ENCODE data around the gene FKBP1B.

Gene FKBP1B

GRCh38 chr2:24049485-24050021 lies at the start of gene FKBP1B:
Gene FKBP1B, plus strand, starts transcription at chr2:24049741. Its CDS starts 109 bp downstream, at chr2:24049850.
- TF ChIP-seq, protein P1, sequence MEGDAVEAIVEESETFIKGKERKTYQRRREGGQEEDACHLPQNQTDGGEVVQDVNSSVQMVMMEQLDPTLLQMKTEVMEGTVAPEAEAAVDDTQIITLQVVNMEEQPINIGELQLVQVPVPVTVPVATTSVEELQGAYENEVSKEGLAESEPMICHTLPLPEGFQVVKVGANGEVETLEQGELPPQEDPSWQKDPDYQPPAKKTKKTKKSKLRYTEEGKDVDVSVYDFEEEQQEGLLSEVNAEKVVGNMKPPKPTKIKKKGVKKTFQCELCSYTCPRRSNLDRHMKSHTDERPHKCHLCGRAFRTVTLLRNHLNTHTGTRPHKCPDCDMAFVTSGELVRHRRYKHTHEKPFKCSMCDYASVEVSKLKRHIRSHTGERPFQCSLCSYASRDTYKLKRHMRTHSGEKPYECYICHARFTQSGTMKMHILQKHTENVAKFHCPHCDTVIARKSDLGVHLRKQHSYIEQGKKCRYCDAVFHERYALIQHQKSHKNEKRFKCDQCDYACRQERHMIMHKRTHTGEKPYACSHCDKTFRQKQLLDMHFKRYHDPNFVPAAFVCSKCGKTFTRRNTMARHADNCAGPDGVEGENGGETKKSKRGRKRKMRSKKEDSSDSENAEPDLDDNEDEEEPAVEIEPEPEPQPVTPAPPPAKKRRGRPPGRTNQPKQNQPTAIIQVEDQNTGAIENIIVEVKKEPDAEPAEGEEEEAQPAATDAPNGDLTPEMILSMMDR (IDR thresholded peaks at IDR 0.05; ENCODE audit: insufficient read depth, low read length, poor library complexity, severe bottlenecking): no peak
- TF ChIP-seq EZH2phosphoT487 (conservative IDR thresholded peaks at IDR 0.05; ENCODE audit: low read length): no peak
- H4K20me1 ChIP-seq (ENCODE audit: low read depth, low read length): no peaks in the 10 kb centered on the region
- peak within 1 kb of the TSS; percentile 100 for H3K4me2 ChIP-seq (ENCODE audit: low read depth, low read length, poor library complexity, severe bottlenecking)
- no peaks in the 10 kb centered on the region for H3K27me3 ChIP-seq (ENCODE audit: low read length)
- no peaks in the 10 kb centered on the region for H3K36me3 ChIP-seq (ENCODE audit: low read length)
- H3K4me3 ChIP-seq (ENCODE audit: insufficient read depth, low read length, poor library complexity, severe bottlenecking): peak within 1 kb of the TSS; percentile 90
- no peaks in the 10 kb centered on the region for H3K9me2 ChIP-seq (replicated peaks; ENCODE audit: insufficient read depth, low read length)
- H3F3A ChIP-seq (ENCODE audit: insufficient read depth): peaks cover 14% of the 10 kb centered on the region
- no peak within 1 kb of the TSS for H3K27ac ChIP-seq (ENCODE audit: low read depth, low read length)
- H3K9ac ChIP-seq (ENCODE audit: low read length): peak within 1 kb of the TSS; percentile 60
- H3K9me3 ChIP-seq (ENCODE audit: insufficient read depth, low read length): no peaks in the 10 kb centered on the region
- H3K79me2 ChIP-seq (ENCODE audit: insufficient read depth, low read length): peaks cover 25% of the 10 kb centered on the region
- peak within 1 kb of the TSS; percentile 89 for H2AFZ ChIP-seq (ENCODE audit: low read depth, low read length, severe bottlenecking)

DNA sequence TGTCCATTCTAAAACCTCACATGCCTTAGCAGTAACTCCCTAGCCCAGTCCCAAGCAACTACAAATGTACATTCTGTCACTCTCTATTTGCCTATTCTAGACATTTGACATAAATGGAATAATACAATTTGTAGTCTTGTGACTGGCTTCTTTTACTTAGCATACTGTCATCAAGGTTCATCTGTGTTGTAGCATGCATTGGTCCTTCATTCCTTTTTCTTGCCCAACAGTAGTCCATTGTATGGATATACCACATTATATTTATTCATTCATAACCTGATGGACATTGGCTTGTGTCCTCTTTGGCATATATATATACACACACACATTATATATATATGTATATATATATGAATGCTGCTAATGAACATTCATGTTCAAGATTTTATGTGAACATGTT lies 41.8 kb upstream of the FKBP1B start:
- no peaks in the 10 kb centered on the region for H3K79me2 ChIP-seq (ENCODE audit: insufficient read depth, low read length)
- H3K4me2 ChIP-seq (ENCODE audit: low read depth, low read length, poor library complexity, severe bottlenecking): no peak overlapping the region
- H3K9ac ChIP-seq (ENCODE audit: low read length): no peak overlapping the region
- no peak overlapping the region for H3K4me3 ChIP-seq (ENCODE audit: insufficient read depth, low read length, poor library complexity, severe bottlenecking)
- no peaks in the 10 kb centered on the region for H4K20me1 ChIP-seq (ENCODE audit: low read depth, low read length)
- H2AFZ ChIP-seq (ENCODE audit: low read depth, low read length, severe bottlenecking): no peak overlapping the region
- no peaks in the 10 kb centered on the region for H3K9me2 ChIP-seq (replicated peaks; ENCODE audit: insufficient read depth, low read length)
- H3K9me3 ChIP-seq (ENCODE audit: insufficient read depth, low read length): no peaks in the 10 kb centered on the region
- no peaks in the 10 kb centered on the region for H3K27me3 ChIP-seq (ENCODE audit: low read length)
- H3K27ac ChIP-seq (ENCODE audit: low read depth, low read length): no peak overlapping the region
- no peaks in the 10 kb centered on the region for H3K36me3 ChIP-seq (ENCODE audit: low read length)
- TF ChIP-seq, protein P1 (IDR thresholded peaks at IDR 0.05; ENCODE audit: insufficient read depth, low read length, poor library complexity, severe bottlenecking): no peak
- no peak for TF ChIP-seq EZH2phosphoT487 (conservative IDR thresholded peaks at IDR 0.05; ENCODE audit: low read length)
- H3F3A ChIP-seq (ENCODE audit: insufficient read depth): peaks cover 3% of the 10 kb centered on the region; the same call in 1 of the 2 replicates

GRCh38 chr2:24008672-24009366 lies 40.7 kb upstream of the FKBP1B start:
- no peak overlapping the region for H3K4me3 ChIP-seq (ENCODE audit: insufficient read depth, low read length, poor library complexity, severe bottlenecking)
- no peaks in the 10 kb centered on the region for H3K9me3 ChIP-seq (ENCODE audit: insufficient read depth, low read length)
- H3K9me2 ChIP-seq (replicated peaks; ENCODE audit: insufficient read depth, low read length): no peaks in the 10 kb centered on the region
- TF ChIP-seq, protein P1 (IDR thresholded peaks at IDR 0.05; ENCODE audit: insufficient read depth, low read length, poor library complexity, severe bottlenecking): no peak
- TF ChIP-seq EZH2phosphoT487 (conservative IDR thresholded peaks at IDR 0.05; ENCODE audit: low read length): no peak
- no peak overlapping the region for H3K4me2 ChIP-seq (ENCODE audit: low read depth, low read length, poor library complexity, severe bottlenecking)
- no peaks in the 10 kb centered on the region for H3K27me3 ChIP-seq (ENCODE audit: low read length)
- H3K9ac ChIP-seq (ENCODE audit: low read length): no peak overlapping the region
- H3K36me3 ChIP-seq (ENCODE audit: low read length): no peaks in the 10 kb centered on the region
- no peaks in the 10 kb centered on the region for H3K79me2 ChIP-seq (ENCODE audit: insufficient read depth, low read length)
- peaks cover 3% of the 10 kb centered on the region; the same call in 1 of the 2 replicates for H3F3A ChIP-seq (ENCODE audit: insufficient read depth)
- no peak overlapping the region for H2AFZ ChIP-seq (ENCODE audit: low read depth, low read length, severe bottlenecking)
- H3K27ac ChIP-seq (ENCODE audit: low read depth, low read length): no peak overlapping the region
- H4K20me1 ChIP-seq (ENCODE audit: low read depth, low read length): no peaks in the 10 kb centered on the region
